Activated CD4-positive, alpha-beta T cell treated with anti-CD3 and anti-CD28 coated beads, Interleukin-2, amount 50 U/mL, for 24 hours (primary cell): ENCODE results near the gene CMC2.

ENCODE experiments used
- DNase-seq, 2 donors: peaks; one replicate each; pipeline ENCODE4 v3.0.0-alpha.2; 2020; ENCODE audit warnings: low read depth in 1 of 2, low spot score in 1 of 2

Gene CMC2

GRCh38 chr16:80935691-80936090, 71.0 kb downstream of the CMC2 start:
- no peak for DNase-seq

- DNase-seq = no peak
These were observed 74.0 kb downstream of the CMC2 start for GRCh38 chr16:80932708-80933095.

DNA sequence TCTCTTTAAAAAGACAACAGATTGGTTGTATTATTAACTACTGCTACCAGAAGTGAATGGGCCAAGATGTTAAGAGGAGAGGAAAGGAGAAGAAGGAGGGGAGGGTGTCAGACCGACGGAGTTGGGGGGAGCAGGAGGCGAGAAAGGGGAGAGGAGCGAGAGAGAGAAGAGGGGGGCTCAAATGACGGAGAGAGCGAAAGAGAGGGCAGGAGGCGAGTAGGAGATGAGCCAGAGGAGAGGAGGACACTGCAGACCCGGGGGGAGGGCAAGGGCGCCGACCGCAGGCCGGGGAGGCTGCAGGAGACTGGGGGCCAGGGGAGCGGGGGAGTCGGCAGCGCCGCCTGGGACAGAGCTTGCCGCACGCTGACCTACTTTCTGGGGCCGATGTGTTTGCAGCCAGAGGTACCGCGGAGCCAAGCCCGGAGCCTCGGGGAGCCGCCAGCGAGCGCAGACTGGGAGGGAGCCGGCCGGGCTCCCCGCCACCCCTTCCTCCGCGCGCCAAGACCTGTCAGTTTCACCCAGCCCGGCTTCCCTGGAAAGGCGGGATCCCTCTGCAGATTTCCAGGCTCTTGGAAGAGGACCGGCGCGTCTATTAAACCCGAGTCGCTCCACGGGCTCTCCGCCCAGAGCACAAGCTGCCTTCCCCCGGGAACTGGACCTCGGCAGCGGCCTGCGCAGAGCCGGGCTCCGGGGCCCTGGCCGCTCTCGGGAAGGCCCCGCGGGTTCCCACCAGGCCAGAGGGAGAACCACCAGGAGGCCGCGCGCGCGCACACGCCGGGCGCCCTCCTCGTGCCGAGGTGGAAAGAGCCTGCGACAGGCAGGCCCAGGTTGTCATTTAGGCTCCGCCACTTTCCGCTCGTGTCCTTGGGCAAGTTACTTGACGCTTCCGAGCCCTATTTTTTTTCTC, 74.6 kb downstream of the CMC2 start:
- DNase-seq = no peak

DNA sequence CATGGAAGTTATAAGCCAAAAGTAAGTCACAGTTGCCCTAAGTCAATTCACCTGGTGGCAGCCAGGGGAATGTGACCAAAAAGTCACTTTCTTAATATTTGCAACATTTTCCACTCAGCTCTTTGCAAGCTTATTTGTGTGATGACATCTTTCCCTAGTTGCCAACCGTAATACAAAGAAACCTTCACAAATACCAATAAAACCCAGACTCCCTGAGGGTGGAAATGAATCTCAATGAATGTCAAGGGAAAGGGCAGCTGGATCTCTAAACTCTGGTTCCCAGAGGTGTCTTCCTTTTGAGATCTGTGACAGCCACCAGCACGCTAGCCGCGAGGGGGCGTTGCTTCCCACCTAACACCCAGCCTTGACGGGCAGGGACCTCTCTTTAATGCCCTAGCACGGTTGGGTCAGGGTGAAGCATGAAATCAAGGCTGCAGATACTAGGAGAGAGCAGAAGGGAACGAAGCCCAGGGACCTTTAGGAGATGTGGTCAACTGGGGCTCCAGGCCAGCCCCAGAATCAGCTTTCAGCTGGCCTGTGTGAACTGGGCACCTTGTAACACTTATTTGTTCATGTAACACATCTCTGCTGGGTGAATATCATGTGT, 82.2 kb downstream of the CMC2 start:
- no peak for DNase-seq

GRCh38 chr16:80923356-80923755, 83.3 kb downstream of the CMC2 start:
- no peak for DNase-seq
